H1 (cell line): Measurements from ENCODE around the gene CEACAM21. TPM values are rescaled to one million over a fixed set of nuclear protein-coding genes. Genes with fewer than 3 reads are reported as not detected.

ENCODE experiments used
- ATF3 ChIP-seq: IDR thresholded peaks from 2 replicates; pipeline ENCODE4 v1.6.1; 2011; ENCODE audit warnings: low read depth, mild to moderate bottlenecking, low read length; ENCODE audit not compliant: insufficient read depth
- SIN3A ChIP-seq, 2 experiments: IDR thresholded peaks in 1 of 2; conservative IDR thresholded peaks in 1 of 2; 2 replicates each; pipeline ENCODE4 v1.6.1; 2011 to 2012; ENCODE audit warnings: low read length in 2 of 2, improper control_type of control experiment in 1 of 2, low read depth in 1 of 2, mild to moderate bottlenecking in 1 of 2
- USF2 ChIP-seq: IDR thresholded peaks from 2 replicates; pipeline ENCODE4 v1.6.1; 2011; ENCODE audit warnings: low read length, improper control_type of control experiment
- polyA plus RNA-seq, 7 experiments: library from polyadenylated mRNA; depleted of rRNA in 3 of 7; stranded (reverse) in 5 of 7; unstranded in 2 of 7; fragments of >200 nt in 5 of 7; fragments of 200-250 nt in 2 of 7; gene quantifications; 1 replicate in 5 of 7; 2 replicates in 1 of 7; 4 replicates in 1 of 7; pipeline versions ENCODE4 v1.2.1 to v1.2.3, GENCODE V29; 2011 to 2013; ENCODE audit warnings: missing spikeins in 2 of 7, mixed read lengths in 2 of 7
- total RNA-seq: library from RNA; stranded (reverse); fragmentation: NEBNext Ultra II Directional; extraction: Animal tissue kit (Norgen Biotek cat#: 25700); gene quantifications from 2 replicates; pipeline ENCODE4 v1.2.1, GENCODE V29; 2021

CEACAM21 gene
- total and polyA plus RNA-seq, 2 of the 8 experiments (the other 6 are each of a cell fraction or from before 2014, with no cell fraction given), result not detected

- TF ChIP-seq SIN3A (conservative IDR thresholded peaks at IDR 0.05 in 1 of 2, IDR thresholded peaks at IDR 0.05 in 1 of 2; ENCODE audit: low read depth in 1 of 2, low read length in 2 of 2) (no peak), ATF3 (no peak), USF2 (no peak)
These were observed 33.3 kb upstream of the CEACAM21 start (continued) for GRCh38 chr19:41542622-41543021.
